Left hindlimb (tissue), 1 donor: ENCODE results near the gene NDUFA13.

ENCODE experiments used
- DNase-seq: peaks from one replicate; pipeline ENCODE4 v3.0.0-alpha.2; 2018

NDUFA13 gene

GRCh38 chr19:19489804-19490204 lies 26.2 kb upstream of the NDUFA13 start:
- no peak for DNase-seq

GRCh38 chr19:19490214-19490968 lies 25.6 kb upstream of the NDUFA13 start:
- peak; percentile 87 for DNase-seq

- DNase-seq, result no peak
Measured at GRCh38 chr19:19491321-19492025, 24.6 kb upstream of the NDUFA13 start.

- no peak for DNase-seq
Measured at GRCh38 chr19:19492026-19492610, 23.9 kb upstream of the NDUFA13 start.

GRCh38 chr19:19493841-19494546 lies 22.0 kb upstream of the NDUFA13 start:
- no peak for DNase-seq

- no peak for DNase-seq
Measured at GRCh38 chr19:19495614-19496603, 20.1 kb upstream of the NDUFA13 start.

- DNase-seq, result no peak
Measured at GRCh38 chr19:19498255-19498991, 17.6 kb upstream of the NDUFA13 start.

GRCh38 chr19:19499272-19499995 lies 16.6 kb upstream of the NDUFA13 start:
- no peak for DNase-seq

GRCh38 chr19:19500975-19501644 lies 14.9 kb upstream of the NDUFA13 start:
- DNase-seq, result no peak

GRCh38 chr19:19501798-19502197 lies 14.2 kb upstream of the NDUFA13 start:
- no peak for DNase-seq

GRCh38 chr19:19502281-19502680 lies 13.7 kb upstream of the NDUFA13 start:
- DNase-seq, result no peak

- no peak for DNase-seq
Measured at GRCh38 chr19:19502808-19503602, 13.0 kb upstream of the NDUFA13 start.

GRCh38 chr19:19504754-19505668 lies 11.0 kb upstream of the NDUFA13 start:
- DNase-seq, result no peak

- DNase-seq, result no peak
Measured at GRCh38 chr19:19505669-19506326, 10.2 kb upstream of the NDUFA13 start.

GRCh38 chr19:19506592-19506991 lies 9.4 kb upstream of the NDUFA13 start:
- no peak for DNase-seq

GRCh38 chr19:19507354-19507753 lies 8.7 kb upstream of the NDUFA13 start:
- no peak for DNase-seq

GRCh38 chr19:19508217-19508616 lies 7.8 kb upstream of the NDUFA13 start:
- DNase-seq, result no peak

- DNase-seq, result no peak
Measured at GRCh38 chr19:19510432-19510831, 5.6 kb upstream of the NDUFA13 start.
